Activated CD8-positive, alpha-beta memory T cell treated with anti-CD3 and anti-CD28 coated beads, Interleukin-2, amount 50 U/mL, for 1 hour (primary cell): Measurements from ENCODE around the gene MBNL1.
"Not testable (repeated sequence)": the region's sequence is repeated elsewhere in the genome, so short reads cannot be mapped to it uniquely, and the experiment has no call there.

Experiments used
- DNase-seq: peaks from one replicate; pipeline ENCODE4 v3.0.0-alpha.2; 2020; ENCODE audit errors: extremely low read depth

The MBNL1 gene

GRCh38 chr3:152400887-152401286 lies 132.2 kb downstream of the MBNL1 start:
- DNase-seq = no peak

GRCh38 chr3:152402695-152403451 lies 134.1 kb downstream of the MBNL1 start:
- DNase-seq = no peak

- no peak for DNase-seq
Observed at GRCh38 chr3:152403632-152404066, 134.9 kb downstream of the MBNL1 start.

GRCh38 chr3:152404976-152405375 lies 136.2 kb downstream of the MBNL1 start:
- DNase-seq = no peak

- no peak for DNase-seq
Observed at GRCh38 chr3:152405915-152406802, 137.4 kb downstream of the MBNL1 start.

- no peak for DNase-seq
Observed at GRCh38 chr3:152413240-152413639, 144.5 kb downstream of the MBNL1 start.

GRCh38 chr3:152416808-152417580 lies 148.3 kb downstream of the MBNL1 start:
- DNase-seq = no peak

- no peak for DNase-seq
Observed at GRCh38 chr3:152419748-152420147, 151.0 kb downstream of the MBNL1 start.

- no peak for DNase-seq
Observed at GRCh38 chr3:152421162-152421561, 152.4 kb downstream of the MBNL1 start.

GRCh38 chr3:152426393-152426792 lies 157.7 kb downstream of the MBNL1 start:
- no peak for DNase-seq

- no peak for DNase-seq
Observed at GRCh38 chr3:152428577-152428976, 159.8 kb downstream of the MBNL1 start.

GRCh38 chr3:152430223-152431002 lies 161.7 kb downstream of the MBNL1 start:
- DNase-seq = no peak

GRCh38 chr3:152434142-152434541 lies 165.4 kb downstream of the MBNL1 start:
- no peak for DNase-seq

- DNase-seq = not testable (repeated sequence)
Observed at GRCh38 chr3:152435210-152435609, 166.5 kb downstream of the MBNL1 start.

GRCh38 chr3:152436707-152437590 lies 168.2 kb downstream of the MBNL1 start:
- no peak for DNase-seq

GRCh38 chr3:152438181-152438580 lies 169.5 kb downstream of the MBNL1 start:
- DNase-seq = no peak

- no peak for DNase-seq
Observed at GRCh38 chr3:152438706-152439105, 170.0 kb downstream of the MBNL1 start.

- DNase-seq = not testable (repeated sequence)
Observed at GRCh38 chr3:152440243-152440642, 171.5 kb downstream of the MBNL1 start.

GRCh38 chr3:152443212-152444023 lies 174.7 kb downstream of the MBNL1 start:
- no peak for DNase-seq
